GM12878 (cell line): ENCODE data around the gene BAHD1. TPM values are rescaled to one million over a fixed set of nuclear protein-coding genes. Genes with fewer than 3 reads are reported as not detected.

Source experiments
- ATAC-seq: fragments of 200-7000 bp; cut with Tn5 transposase; 3 replicates; pipeline ENCODE4 v1.9.1; 2020; ENCODE audit warnings: mild to moderate bottlenecking, moderate library complexity
- BruUV-seq: library from RNA; stranded (reverse); fragments of 400-500 nt; replicated peaks from 2 replicates; lab custom pipeline; 2021; lab: Mats Ljungman, UMichigan
- CTCF ChIA-PET: fragments of 300-600 bp; sonication (Branson Sonifier 250); formaldehyde crosslinking; extraction: SDS; loops from one replicate; lab custom pipeline; 2021; ENCODE audit warnings: inconsistent platforms; lab: Yijun Ruan, JAX
- POLR2A ChIA-PET: fragments of 350-600 bp; formaldehyde crosslinking; extraction: SDS; loops from one replicate; lab custom pipeline; 2021; ENCODE audit warnings: inconsistent platforms; lab: Charles Lee
- RAD21 ChIA-PET: fragments of 300-600 bp; sonication (Branson Sonifier 250); formaldehyde crosslinking; loops from one replicate; lab custom pipeline; 2023; ENCODE audit warnings: antibody characterized with exemption; ENCODE audit not compliant: unreplicated experiment; lab: Charles Lee
- SMC1A ChIA-PET: fragments of 300-600 bp; sonication (Branson Sonifier 250); formaldehyde crosslinking; loops from one replicate; lab custom pipeline; 2023; ENCODE audit not compliant: unreplicated experiment, uncharacterized antibody; lab: Charles Lee
- DNase-seq: peaks from one replicate; pipeline ENCODE4 v3.0.0-alpha.2; 2011; ENCODE audit warnings: low read depth, low spot score
- FAIRE-seq: peaks from 3 replicates; lab custom pipeline; 2011; peaks lifted over from hg19 to GRCh38; lab: Jason Lieb, UNC
- H2AFZ ChIP-seq: 2 replicates; pipeline ENCODE4 v1.6.0; 2011; ENCODE audit warnings: low read depth, low read length, control low read depth; ENCODE audit not compliant: control insufficient read depth
- H3K27ac ChIP-seq: 2 replicates; pipeline ENCODE4 v1.5.1; 2011; ENCODE audit warnings: control low read depth; ENCODE audit not compliant: control insufficient read depth, insufficient read depth
- H3K27me3 ChIP-seq, 2 experiments: replicated peaks in 1 of 2; 2 replicates each; pipeline versions ENCODE4 v1.6.0 to v1.6.1; 2011; ENCODE audit warnings: low read length in 1 of 2; ENCODE audit not compliant: control insufficient read depth in 2 of 2, insufficient read depth in 2 of 2
- H3K36me3 ChIP-seq, 2 experiments: 2 replicates each; pipeline ENCODE4 v1.5.1; 2011; ENCODE audit warnings: low read length in 1 of 2; ENCODE audit not compliant: control insufficient read depth in 2 of 2, insufficient read depth in 2 of 2
- H3K4me1 ChIP-seq: 2 replicates; pipeline ENCODE4 v1.6.1; 2011; ENCODE audit warnings: mild to moderate bottlenecking, low read length, moderate library complexity, mixed read lengths; ENCODE audit not compliant: control insufficient read depth, insufficient read depth
- H3K4me2 ChIP-seq: 2 replicates; pipeline ENCODE4 v1.6.0; 2011; ENCODE audit warnings: control low read depth; ENCODE audit not compliant: control insufficient read depth, insufficient read depth
- H3K4me3 ChIP-seq: fragments of 200-600 bp; sonication (generic); 2 replicates; pipeline ENCODE4 v1.5.1; 2016
- H3K79me2 ChIP-seq: 2 replicates; pipeline ENCODE4 v1.6.0; 2011; ENCODE audit warnings: low read length; ENCODE audit not compliant: control insufficient read depth, insufficient read depth
- H3K9ac ChIP-seq: 2 replicates; pipeline ENCODE4 v1.8.0; 2011; ENCODE audit warnings: low read length, control low read depth, mixed read lengths; ENCODE audit not compliant: control insufficient read depth, insufficient read depth
- H3K9me3 ChIP-seq: replicated peaks from 3 replicates; pipeline ENCODE4 v1.5.1; 2011; ENCODE audit warnings: mild to moderate bottlenecking, low read length; ENCODE audit not compliant: control insufficient read depth, insufficient read depth
- H4K20me1 ChIP-seq: 2 replicates; pipeline ENCODE4 v1.6.0; 2011; ENCODE audit not compliant: control insufficient read depth, insufficient read depth
- ATF7 ChIP-seq: fragments of 450-650 bp; IDR thresholded peaks from 2 replicates; pipeline ENCODE4 v1.6.1; 2016; ENCODE audit warnings: low read depth, mild to moderate bottlenecking
- BHLHE40 ChIP-seq, 2 experiments: fragments of 450-650 bp in 1 of 2; IDR thresholded peaks; 2 replicates each; pipeline ENCODE4 v1.6.1; 2011 to 2017; ENCODE audit warnings: low read depth in 2 of 2, borderline replicate concordance in 1 of 2, improper control_type of control experiment in 1 of 2, low read length in 1 of 2, mild to moderate bottlenecking in 1 of 2
- CBX5 ChIP-seq: sonication (generic); IDR thresholded peaks from 2 replicates; pipeline ENCODE4 v1.6.1; 2016; ENCODE audit warnings: low read depth, moderate library complexity, mild to moderate bottlenecking, inconsistent platforms
- CHD1 ChIP-seq: IDR thresholded peaks from 2 replicates; pipeline ENCODE4 v1.6.1; 2012; ENCODE audit warnings: low read depth, low read length, improper control_type of control experiment
- EZH2 ChIP-seq: IDR thresholded peaks from 2 replicates; pipeline ENCODE4 v1.6.1; 2012; ENCODE audit warnings: low read depth, mild to moderate bottlenecking, control low read depth, inconsistent platforms, low read length, borderline replicate concordance; ENCODE audit not compliant: control insufficient read depth
- KDM1A ChIP-seq: fragments of 200-600 bp; sonication (generic); IDR thresholded peaks from 2 replicates; pipeline ENCODE4 v1.6.1; 2016; ENCODE audit warnings: borderline replicate concordance
- NFXL1 ChIP-seq: fragments of 450-650 bp; IDR thresholded peaks from 2 replicates; pipeline ENCODE4 v1.6.1; 2017; ENCODE audit warnings: antibody characterized with exemption, mild to moderate bottlenecking, borderline replicate concordance
- RELA ChIP-seq: fragments of 450-650 bp; IDR thresholded peaks from 2 replicates; pipeline ENCODE4 v1.8.0; 2014; ENCODE audit warnings: borderline replicate concordance; ENCODE audit not compliant: partially characterized antibody
- STAT1 ChIP-seq: fragments of 450-650 bp; conservative IDR thresholded peaks from 2 replicates; pipeline ENCODE4 v1.6.1; 2014; ENCODE audit warnings: antibody characterized with exemption, mild to moderate bottlenecking
- ZNF207 ChIP-seq: fragments of 450-650 bp; IDR thresholded peaks from 2 replicates; pipeline ENCODE4 v1.6.1; 2014; ENCODE audit warnings: antibody characterized with exemption, mild to moderate bottlenecking, borderline replicate concordance
- WGBS: methylation state at CpG from one replicate; pipeline ENCODE4 v1.1.6; 2016; ENCODE audit warnings: low lambda C conversion rate; ENCODE audit not compliant: insufficient replicate concordance, insufficient coverage; ENCODE audit errors: missing lambda C conversion rate; 5-methylcytosine and 5-hydroxymethylcytosine counted together
- in situ Hi-C: fragments of 300-500 bp; cut with MboI; formaldehyde crosslinking; loops from 9 replicates; pipeline ENCODE4 v1.14.3; 2018; ENCODE audit warnings: mixed read lengths
- intact Hi-C: fragments of 100-400 bp; cut with micrococcal nuclease; formaldehyde crosslinking; loops from one replicate; pipeline ENCODE4 v1.14.2; 2022; ENCODE audit not compliant: unreplicated experiment
- polyA plus RNA-seq, 11 experiments: library from polyadenylated mRNA; depleted of rRNA in 4 of 11; unstranded in 6 of 11; stranded (reverse) in 5 of 11; fragments of >200 nt; fragmentation: Nextera tagmentation in 4 of 11; fragmentation: Illumina TruSeq in 1 of 11; extraction: Ambion mirVana in 4 of 11; extraction: Trizol in 1 of 11; gene quantifications; 1 replicate in 1 of 11; 2 replicates in 10 of 11; pipeline versions ENCODE4 v1.2.1 to v1.2.3, GENCODE V29; 2011 to 2016; ENCODE audit warnings: inconsistent platforms in 2 of 11, missing spikeins in 2 of 11, low read depth in 1 of 11
- total RNA-seq, 4 experiments: library from RNA; depleted of rRNA in 3 of 4; stranded (reverse); fragments of >200 nt in 3 of 4; fragmentation: Illumina TruSeq in 1 of 4; extraction: Trizol in 1 of 4; gene quantifications; 2 replicates each; pipeline versions ENCODE4 v1.2.1 to v1.2.3, GENCODE V29; 2013 to 2021
- TF ChIP-seq, protein P1 (sequence below): fragments of 450-650 bp; IDR thresholded peaks from 2 replicates; pipeline ENCODE4 v1.6.1; 2016; ENCODE audit warnings: mild to moderate bottlenecking

Gene BAHD1
- total and polyA plus RNA-seq, 10 of the 15 experiments (the other 5 are each of a cell fraction or from before 2014, with no cell fraction given) = 0.21 to 21.8 (median 5.8) TPM

DNA sequence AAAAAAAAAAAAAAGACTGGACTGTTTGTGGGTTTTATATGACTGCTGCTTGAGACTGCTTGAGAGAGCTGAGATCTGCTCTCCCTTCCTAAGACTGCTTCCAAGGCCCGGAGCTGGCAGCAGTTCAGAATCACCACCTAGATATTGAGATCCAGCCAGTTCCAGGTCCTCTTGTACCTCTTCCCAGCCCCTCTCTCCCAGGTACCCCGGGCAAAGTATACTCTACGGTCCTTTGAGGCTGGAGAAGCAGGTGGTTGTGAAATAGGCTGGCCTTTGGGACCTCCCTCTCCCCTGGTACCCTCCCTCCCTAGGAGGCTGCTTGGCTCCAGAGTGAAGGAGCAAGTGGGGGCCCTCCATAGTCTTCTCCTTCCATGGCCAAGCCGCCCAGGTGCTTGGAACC is 12.6 kb upstream of the BAHD1 start:
- no peak overlapping the region for H3K27ac ChIP-seq
- no peak overlapping the region for H2AFZ ChIP-seq
- POLR2A ChIA-PET = no interaction called here
- H3K9me3 ChIP-seq = no peaks in the 10 kb centered on the region
- no peaks in the 10 kb centered on the region; a peak in 1 of 4 replicates for H3K27me3 ChIP-seq
- no peak overlapping the region for H3K9ac ChIP-seq
- H4K20me1 ChIP-seq = no peaks in the 10 kb centered on the region
- DNase-seq (no peak), ATAC-seq (no peak)
- no peaks in the 10 kb centered on the region for H3K36me3 ChIP-seq
- H3K79me2 ChIP-seq = no peaks in the 10 kb centered on the region
- in situ Hi-C loops = no loop called here
- no peak for TF ChIP-seq ZNF207
- TF ChIP-seq, all 136 proteins: peak for 0
- FAIRE-seq = no peak
- 22% methylated on average over 4 of the region's 4 CpGs for WGBS
- no peak overlapping the region for H3K4me2 ChIP-seq
- intact Hi-C loops = no loop called here
- no TSS peak for BruUV-seq
- no peaks in the 10 kb centered on the region for H3K4me1 ChIP-seq
- ChIA-PET RAD21 (no interaction called here), CTCF (no interaction called here), SMC1A (no interaction called here)
- H3K4me3 ChIP-seq = no peak overlapping the region

DNA sequence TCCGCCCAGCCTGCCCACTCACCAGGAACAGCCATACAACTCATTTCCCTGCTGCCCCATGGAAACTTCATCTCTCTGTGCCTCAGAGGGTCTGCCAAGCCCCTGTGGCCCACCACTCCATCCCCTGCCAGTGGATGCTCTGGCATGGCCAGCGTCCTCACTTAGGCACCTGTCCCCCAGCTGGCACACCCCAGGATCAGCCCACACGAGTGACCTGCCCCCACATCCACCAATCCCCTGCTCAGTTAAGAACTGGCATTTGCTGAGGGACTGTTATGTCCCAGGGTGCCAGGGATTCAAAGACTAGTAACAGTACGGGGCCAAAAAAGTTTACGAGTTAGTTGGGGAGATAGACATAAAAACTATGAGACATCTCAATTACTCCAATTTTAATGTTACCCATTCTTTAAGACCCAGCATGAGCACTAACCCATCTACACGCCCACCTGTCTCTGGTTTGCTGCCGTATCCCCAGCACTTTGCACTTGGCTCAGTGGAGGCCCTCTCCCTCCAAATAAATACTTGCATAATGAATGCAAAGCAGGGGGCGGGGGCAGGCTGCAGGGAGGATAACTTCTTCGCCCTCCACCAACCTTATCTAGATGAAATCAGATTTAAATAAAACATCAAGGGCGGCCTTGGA is 11.6 kb upstream of the BAHD1 start:
- ChIA-PET CTCF (no interaction called here), RAD21 (no interaction called here), POLR2A (no interaction called here), SMC1A (no interaction called here)
- no TSS peak for BruUV-seq
- H3K79me2 ChIP-seq = no peaks in the 10 kb centered on the region
- no peak for ATAC-seq
- FAIRE-seq = no peak
- H3K4me1 ChIP-seq = no peaks in the 10 kb centered on the region
- no peak overlapping the region for H3K4me3 ChIP-seq
- in situ Hi-C loops = no loop called here
- no peak for DNase-seq
- 41% methylated on average over 10 of the region's 10 CpGs for WGBS
- H4K20me1 ChIP-seq = no peaks in the 10 kb centered on the region
- H3K9ac ChIP-seq = no peak overlapping the region
- H3K27me3 ChIP-seq = no peaks in the 10 kb centered on the region; a peak in 3 of 4 replicates
- H3K27ac ChIP-seq = no peak overlapping the region
- H3K36me3 ChIP-seq = no peaks in the 10 kb centered on the region
- TF ChIP-seq NFXL1 (no peak), CHD1 (no peak), RELA (no peak), BHLHE40 (IDR thresholded peaks at IDR 0.05; ENCODE audit: borderline replicate concordance in 1 of 2, low read depth in 2 of 2, low read length in 1 of 2) (no peak), KDM1A (no peak), EZH2 (no peak), CBX5 (no peak), ATF7 (no peak), STAT1 (no peak)
- TF ChIP-seq, protein P1, sequence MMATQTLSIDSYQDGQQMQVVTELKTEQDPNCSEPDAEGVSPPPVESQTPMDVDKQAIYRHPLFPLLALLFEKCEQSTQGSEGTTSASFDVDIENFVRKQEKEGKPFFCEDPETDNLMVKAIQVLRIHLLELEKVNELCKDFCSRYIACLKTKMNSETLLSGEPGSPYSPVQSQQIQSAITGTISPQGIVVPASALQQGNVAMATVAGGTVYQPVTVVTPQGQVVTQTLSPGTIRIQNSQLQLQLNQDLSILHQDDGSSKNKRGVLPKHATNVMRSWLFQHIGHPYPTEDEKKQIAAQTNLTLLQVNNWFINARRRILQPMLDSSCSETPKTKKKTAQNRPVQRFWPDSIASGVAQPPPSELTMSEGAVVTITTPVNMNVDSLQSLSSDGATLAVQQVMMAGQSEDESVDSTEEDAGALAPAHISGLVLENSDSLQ = no peak
- no peaks in the 10 kb centered on the region for H3K9me3 ChIP-seq
- H3K4me2 ChIP-seq = no peak overlapping the region
- intact Hi-C loops = no loop called here
- H2AFZ ChIP-seq = no peak overlapping the region
